NCI-H1092 (cell line): ENCODE measurements around the gene MAZ.

ENCODE experiments used
- DNase-seq: peaks from one replicate; lab custom pipeline; 2025; lab: John Stamatoyannopoulos, UW

Gene MAZ

DNA sequence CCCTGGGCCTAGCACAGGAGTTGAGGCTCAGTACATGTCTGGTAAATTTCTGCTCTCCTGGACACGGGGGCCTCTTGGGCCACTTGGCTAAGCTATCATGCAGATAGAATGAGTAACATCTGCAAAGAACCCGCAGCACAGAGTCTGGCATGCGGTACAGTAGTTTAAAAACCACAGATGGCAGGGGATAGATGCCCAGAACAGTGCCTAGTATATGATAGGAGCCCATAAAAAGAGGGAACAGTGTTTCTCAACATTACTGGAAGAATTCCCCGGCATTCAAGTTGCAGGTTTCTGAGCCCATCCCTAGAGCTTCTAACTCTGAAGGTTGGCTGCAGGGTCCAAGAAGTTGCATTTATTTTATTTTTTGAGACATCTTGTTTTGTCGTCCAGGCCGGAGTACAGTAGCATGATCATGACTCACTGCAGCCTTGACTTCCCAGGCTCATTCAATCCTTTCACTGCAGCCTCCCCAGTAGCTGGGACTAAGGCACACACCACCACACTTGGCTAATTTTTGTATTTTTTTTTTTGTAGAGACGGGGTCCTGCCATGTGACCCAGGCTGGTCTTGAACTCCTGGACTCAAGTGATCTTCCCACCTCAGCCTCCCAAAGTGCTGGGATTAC, 50.9 kb downstream of the MAZ start:
- DNase-seq, result no peak

DNA sequence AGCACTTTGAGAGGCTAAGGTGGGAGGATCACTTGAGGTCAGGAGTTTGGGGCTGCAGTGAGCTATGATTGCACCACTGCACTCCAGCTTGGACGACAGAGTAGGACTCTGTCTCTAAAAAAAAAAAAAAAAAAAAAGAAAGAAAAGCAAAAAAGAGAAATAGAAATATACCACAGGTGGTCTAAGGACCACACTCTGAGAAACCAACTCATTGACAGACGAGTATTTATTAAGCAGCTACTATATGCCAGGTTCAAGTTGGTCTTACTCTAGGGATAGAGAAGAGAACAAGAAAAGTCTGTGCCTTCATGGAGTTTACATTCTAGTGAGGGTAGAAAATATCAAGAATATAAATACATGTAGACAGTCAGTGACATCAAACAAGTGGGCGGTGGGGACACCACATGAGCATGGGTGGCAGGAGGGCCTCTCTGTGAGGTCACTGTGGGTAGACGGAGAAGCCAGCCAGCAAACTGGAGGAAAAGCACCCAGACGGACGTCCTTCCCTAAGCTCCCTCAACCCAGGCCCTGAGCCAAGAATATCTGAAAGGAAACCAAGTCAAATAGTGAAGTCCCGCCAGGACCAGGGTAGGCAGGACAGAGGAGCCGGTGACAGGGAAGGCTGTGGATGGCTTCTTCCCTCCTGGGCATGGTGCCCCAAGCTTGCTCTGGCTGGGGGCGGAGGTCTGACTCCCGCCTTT, 52.0 kb downstream of the MAZ start:
- no peak for DNase-seq

DNA sequence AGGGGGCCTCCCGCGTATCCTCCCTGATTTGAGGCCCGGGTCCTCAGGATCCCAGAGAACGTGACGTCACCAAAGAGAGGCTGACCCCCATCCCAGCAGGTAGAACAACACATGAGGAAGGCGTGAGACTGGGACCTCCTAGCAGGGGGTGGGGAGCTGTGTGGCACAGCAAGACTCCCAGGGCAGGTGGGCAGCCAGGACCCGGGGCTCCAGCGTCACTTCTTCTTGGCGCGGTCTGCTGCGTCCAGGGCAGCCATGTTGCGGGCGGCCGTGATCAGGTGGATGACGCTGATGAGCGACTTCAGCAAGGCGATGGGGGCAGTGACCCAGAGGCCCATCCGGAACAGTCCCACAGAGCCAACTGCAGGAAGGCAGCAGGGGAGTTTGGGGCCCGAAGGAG, 52.6 kb downstream of the MAZ start:
- no peak for DNase-seq

DNA sequence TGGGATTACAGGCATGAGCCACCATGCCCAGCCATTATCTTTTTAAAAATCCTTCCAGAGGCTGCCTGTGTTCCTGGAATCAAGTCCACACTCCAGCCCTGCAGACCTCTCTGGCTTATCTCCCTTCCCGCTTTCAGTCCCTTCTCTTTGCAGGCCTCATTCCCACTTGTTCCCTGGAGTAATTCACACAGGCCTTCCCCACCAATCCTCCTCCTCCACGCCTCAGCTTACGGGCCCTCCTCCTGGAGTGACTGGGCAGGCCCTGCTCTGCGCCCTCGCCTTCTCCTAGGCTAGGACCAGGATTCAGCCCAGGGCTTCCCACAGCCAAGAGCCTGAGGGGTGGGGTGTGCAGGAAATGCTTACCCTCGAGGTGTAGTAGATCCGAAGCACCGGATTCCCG, 53.9 kb downstream of the MAZ start:
- no peak for DNase-seq
